ENCODE results near the gene OR1N1. TPM values are rescaled to one million over a fixed set of nuclear protein-coding genes. Genes with fewer than 3 reads are reported as not detected.

The OR1N1 gene
- total RNA-seq, 1 donor from 2014 or later = not detected

- DNase-seq (ENCODE audit: extremely low spot score in 2 of 2) = no peak
- Histone ChIP-seq H3K9me3 (no peaks in the 10 kb centered on the region), H3K27ac (no peak overlapping the region), H3K4me3 (no peak overlapping the region), H3K36me3 (no peaks in the 10 kb centered on the region), H3K27me3 (no peaks in the 10 kb centered on the region), H3K4me1 (no peaks in the 10 kb centered on the region)
- TF ChIP-seq, protein P1, sequence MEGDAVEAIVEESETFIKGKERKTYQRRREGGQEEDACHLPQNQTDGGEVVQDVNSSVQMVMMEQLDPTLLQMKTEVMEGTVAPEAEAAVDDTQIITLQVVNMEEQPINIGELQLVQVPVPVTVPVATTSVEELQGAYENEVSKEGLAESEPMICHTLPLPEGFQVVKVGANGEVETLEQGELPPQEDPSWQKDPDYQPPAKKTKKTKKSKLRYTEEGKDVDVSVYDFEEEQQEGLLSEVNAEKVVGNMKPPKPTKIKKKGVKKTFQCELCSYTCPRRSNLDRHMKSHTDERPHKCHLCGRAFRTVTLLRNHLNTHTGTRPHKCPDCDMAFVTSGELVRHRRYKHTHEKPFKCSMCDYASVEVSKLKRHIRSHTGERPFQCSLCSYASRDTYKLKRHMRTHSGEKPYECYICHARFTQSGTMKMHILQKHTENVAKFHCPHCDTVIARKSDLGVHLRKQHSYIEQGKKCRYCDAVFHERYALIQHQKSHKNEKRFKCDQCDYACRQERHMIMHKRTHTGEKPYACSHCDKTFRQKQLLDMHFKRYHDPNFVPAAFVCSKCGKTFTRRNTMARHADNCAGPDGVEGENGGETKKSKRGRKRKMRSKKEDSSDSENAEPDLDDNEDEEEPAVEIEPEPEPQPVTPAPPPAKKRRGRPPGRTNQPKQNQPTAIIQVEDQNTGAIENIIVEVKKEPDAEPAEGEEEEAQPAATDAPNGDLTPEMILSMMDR (IDR thresholded peaks at IDR 0.05) = no peak
- TF ChIP-seq POLR2A (IDR thresholded peaks at IDR 0.05) = no peak
- no peak for TF ChIP-seq POLR2AphosphoS5 (IDR thresholded peaks at IDR 0.05; ENCODE audit: insufficient read depth in 1 of 2, low read depth in 1 of 2)
- intact Hi-C loops (cut with DNase I) = no loop called here
These were observed 20.1 kb downstream of the OR1N1 start for GRCh38 chr9:122506964-122507363.

- no peak overlapping the region for H3K4me3 ChIP-seq
- H3K4me1 ChIP-seq = no peaks in the 10 kb centered on the region
- TF ChIP-seq POLR2AphosphoS5 (IDR thresholded peaks at IDR 0.05; ENCODE audit: insufficient read depth in 1 of 2, low read depth in 1 of 2) = no peak
- TF ChIP-seq, protein P1 (IDR thresholded peaks at IDR 0.05) = peak in 2 of 3 experiments; percentile 22 to 23
- no peak overlapping the region for H3K27ac ChIP-seq
- no peaks in the 10 kb centered on the region for H3K9me3 ChIP-seq
- intact Hi-C loops (cut with DNase I) = no loop called here
- no peak for DNase-seq (ENCODE audit: extremely low spot score in 2 of 2)
- no peaks in the 10 kb centered on the region for H3K27me3 ChIP-seq
- H3K36me3 ChIP-seq = no peaks in the 10 kb centered on the region
These were observed 28.2 kb downstream of the OR1N1 start for GRCh38 chr9:122498883-122499288.

DNA sequence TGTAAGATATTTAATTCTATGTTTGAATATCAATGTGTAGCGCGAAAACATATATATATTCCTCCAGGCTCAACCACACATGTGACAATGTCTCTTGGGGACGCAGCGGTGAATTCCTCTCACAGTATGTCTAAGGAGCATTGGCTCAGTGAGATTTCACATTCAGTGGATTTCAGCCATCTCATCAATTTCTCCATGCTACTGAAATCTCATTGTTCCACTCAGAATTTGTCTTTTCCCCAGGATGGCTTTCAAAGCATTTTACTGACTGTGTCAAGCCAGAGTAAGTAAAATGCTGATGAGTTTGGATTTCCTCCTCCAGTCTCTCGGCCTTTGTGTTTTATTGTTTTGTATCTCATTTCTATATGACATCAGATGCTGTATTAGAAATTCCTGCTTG, 48.0 kb downstream of the OR1N1 start:
- Histone ChIP-seq H3K9me3 (no peaks in the 10 kb centered on the region), H3K4me1 (no peaks in the 10 kb centered on the region), H3K4me3 (no peak overlapping the region), H3K27ac (no peak overlapping the region), H3K27me3 (no peaks in the 10 kb centered on the region), H3K36me3 (no peaks in the 10 kb centered on the region)
- TF ChIP-seq, protein P1 (IDR thresholded peaks at IDR 0.05) = no peak
- TF ChIP-seq POLR2AphosphoS5 (IDR thresholded peaks at IDR 0.05; ENCODE audit: insufficient read depth in 1 of 2, low read depth in 1 of 2) (no peak), POLR2A (IDR thresholded peaks at IDR 0.05) (no peak)
- intact Hi-C loops (cut with DNase I) = no loop called here
- no peak for DNase-seq (ENCODE audit: extremely low spot score in 2 of 2)

GRCh38 chr9:122477826-122478225, 49.3 kb downstream of the OR1N1 start, which contains the start of gene OR1J1:
Gene OR1J1, minus strand, starts transcription at chr9:122477926. Its CDS starts 0 bp downstream, at chr9:122477926.
- intact Hi-C loops (cut with DNase I) = no loop called here
- Histone ChIP-seq H3K27ac (no peak within 1 kb of the TSS), H3K36me3 (no peaks in the 10 kb centered on the region), H3K27me3 (no peaks in the 10 kb centered on the region), H3K4me1 (no peaks in the 10 kb centered on the region), H3K9me3 (no peaks in the 10 kb centered on the region), H3K4me3 (no peak within 1 kb of the TSS)
- TF ChIP-seq POLR2AphosphoS5 (IDR thresholded peaks at IDR 0.05; ENCODE audit: insufficient read depth in 1 of 2, low read depth in 1 of 2) (no peak), POLR2A (IDR thresholded peaks at IDR 0.05) (no peak)
- TF ChIP-seq, protein P1 (IDR thresholded peaks at IDR 0.05) = no peak
- no peak for DNase-seq (ENCODE audit: extremely low spot score in 2 of 2)

- DNase-seq (ENCODE audit: extremely low spot score in 2 of 2) = no peak
- Histone ChIP-seq H3K27me3 (no peaks in the 10 kb centered on the region), H3K36me3 (no peaks in the 10 kb centered on the region), H3K27ac (no peak overlapping the region), H3K9me3 (no peaks in the 10 kb centered on the region), H3K4me3 (no peak overlapping the region), H3K4me1 (no peaks in the 10 kb centered on the region)
- TF ChIP-seq, protein P1 (IDR thresholded peaks at IDR 0.05) = no peak
- no peak for TF ChIP-seq POLR2A (IDR thresholded peaks at IDR 0.05)
- intact Hi-C loops (cut with DNase I) = no loop called here
These were observed 49.7 kb downstream of the OR1N1 start for GRCh38 chr9:122477346-122477745.

Other genes starting within 250 kb of the OR1N1 start
- gene PTGS1, start 156.3 kb downstream of the OR1N1 start, total RNA-seq = 12.0 TPM
- not detected for gene OR1J1, start 49.4 kb downstream of the OR1N1 start, total RNA-seq
- not detected for gene OR1J2, start 16.5 kb downstream of the OR1N1 start, total RNA-seq
- not detected for gene OR1J4, start 8.2 kb downstream of the OR1N1 start, total RNA-seq
- gene OR1N2, start 25.8 kb upstream of the OR1N1 start, total RNA-seq = not detected
- gene OR1L8, start 56.1 kb upstream of the OR1N1 start, total RNA-seq = 0.74 TPM
- not detected for gene OR1Q1, start 87.4 kb upstream of the OR1N1 start, total RNA-seq
- not detected for gene OR1B1, start 130.3 kb upstream of the OR1N1 start, total RNA-seq
- gene OR1L1, start 134.4 kb upstream of the OR1N1 start, total RNA-seq = not detected
- gene OR1L3, start 147.8 kb upstream of the OR1N1 start, total RNA-seq = not detected
- gene OR1L4, start 196.7 kb upstream of the OR1N1 start, total RNA-seq = not detected
- not detected for gene OR1L6, start 215.0 kb upstream of the OR1N1 start, total RNA-seq

Data from vagina (tissue), 2 donors.